HG03565 (cell line): ENCODE results near the gene RGS6.

ENCODE experiments used
- ATAC-seq: cut with Tn5 transposase; IDR thresholded peaks from one replicate; pipeline ENCODE4 v1.9.1; 2021; ENCODE audit warnings: mild to moderate bottlenecking, moderate library complexity; ENCODE audit not compliant: unreplicated experiment

The RGS6 gene

DNA sequence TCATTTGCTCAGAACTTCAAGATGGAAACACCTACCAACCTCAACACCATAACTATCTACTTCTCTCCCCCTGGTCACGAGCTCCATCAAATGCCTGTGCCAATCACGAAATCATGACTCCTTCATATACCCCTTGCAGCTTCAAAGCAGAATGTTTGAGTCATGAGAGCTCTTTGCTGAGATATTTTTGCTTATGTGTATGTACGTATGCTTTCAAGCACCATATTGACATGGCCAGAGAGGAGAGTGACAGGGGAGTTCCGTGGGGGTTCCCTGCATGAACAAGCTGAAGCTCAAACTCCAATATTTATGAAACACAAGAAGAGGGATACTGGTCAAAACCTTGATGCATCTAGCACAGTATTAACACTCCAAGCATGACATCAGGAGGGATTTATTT is 587.3 kb downstream of the RGS6 start:
- peak; percentile 15 for ATAC-seq

DNA sequence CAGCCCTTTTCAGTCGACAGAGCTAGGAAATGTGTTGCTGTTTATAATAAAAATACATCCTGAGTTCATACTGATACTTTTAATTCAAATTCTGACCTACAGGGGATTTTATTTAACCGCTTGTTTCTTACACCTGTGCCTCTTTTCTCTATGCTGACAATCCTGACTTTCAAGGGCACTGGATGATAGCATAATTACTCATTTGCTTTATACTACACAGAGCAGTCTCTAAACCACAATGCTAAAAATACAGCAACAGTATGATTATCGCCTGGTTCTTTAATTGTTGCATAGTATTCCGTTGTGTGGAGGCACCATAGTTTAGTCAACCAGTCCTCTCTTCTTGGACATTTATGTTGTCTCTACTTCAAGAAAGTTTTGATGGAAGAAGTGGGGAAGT is 588.8 kb downstream of the RGS6 start:
- peak; percentile 35 for ATAC-seq

DNA sequence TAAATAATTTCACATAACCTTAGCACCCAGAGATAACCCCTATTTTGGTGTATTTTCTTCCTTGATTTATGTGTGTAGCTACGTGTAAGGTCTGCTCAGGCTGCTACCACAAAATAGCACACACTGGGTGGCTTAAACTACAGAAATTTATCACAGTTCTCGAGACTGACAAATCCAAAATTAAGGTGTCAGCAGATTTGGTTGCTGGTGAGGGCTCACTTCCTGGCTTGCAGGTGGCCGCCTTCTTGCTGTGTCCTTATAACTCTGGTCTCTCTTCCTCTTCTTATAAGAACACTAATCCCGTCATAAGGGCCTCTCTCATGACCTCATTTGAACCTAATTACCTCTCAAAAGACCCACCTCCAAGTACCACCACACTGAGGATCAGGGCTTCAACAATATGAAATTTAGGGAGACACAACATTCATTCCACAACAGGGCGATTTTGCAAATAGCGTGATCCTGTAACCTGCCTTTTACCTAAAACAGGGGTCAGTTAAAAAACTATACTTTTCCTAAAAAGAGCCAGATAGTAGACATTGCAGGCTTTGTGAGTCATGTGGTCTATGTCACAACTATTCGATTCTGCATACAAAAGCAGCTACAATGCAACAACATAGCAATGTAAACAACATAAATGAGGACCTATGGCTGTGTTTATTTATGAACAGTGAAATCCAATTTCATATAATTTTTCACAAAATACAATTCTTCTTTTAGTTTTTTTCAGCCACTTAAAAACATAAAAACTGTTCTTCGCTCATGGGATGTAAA is 589.9 kb downstream of the RGS6 start:
- no peak for ATAC-seq

DNA sequence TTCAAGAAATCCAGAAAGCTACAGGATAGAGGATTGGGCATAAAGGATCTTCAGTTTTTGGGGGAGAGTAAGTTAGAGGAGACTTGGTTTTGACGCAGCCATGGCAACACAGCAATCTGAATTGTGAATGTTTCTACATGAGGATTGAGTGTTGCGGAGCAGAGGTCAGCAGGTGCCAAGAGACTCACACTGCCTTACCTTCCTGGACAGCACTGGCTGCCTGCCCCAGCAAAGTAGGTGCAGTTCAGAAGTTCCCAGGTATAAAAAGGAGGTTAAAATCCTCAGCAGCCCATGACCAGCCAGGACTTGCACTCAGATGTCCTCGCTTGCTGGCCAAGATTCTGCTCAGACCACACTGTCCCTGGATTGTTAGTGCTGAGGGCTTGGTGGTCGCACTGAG is 590.6 kb downstream of the RGS6 start:
- no peak for ATAC-seq

DNA sequence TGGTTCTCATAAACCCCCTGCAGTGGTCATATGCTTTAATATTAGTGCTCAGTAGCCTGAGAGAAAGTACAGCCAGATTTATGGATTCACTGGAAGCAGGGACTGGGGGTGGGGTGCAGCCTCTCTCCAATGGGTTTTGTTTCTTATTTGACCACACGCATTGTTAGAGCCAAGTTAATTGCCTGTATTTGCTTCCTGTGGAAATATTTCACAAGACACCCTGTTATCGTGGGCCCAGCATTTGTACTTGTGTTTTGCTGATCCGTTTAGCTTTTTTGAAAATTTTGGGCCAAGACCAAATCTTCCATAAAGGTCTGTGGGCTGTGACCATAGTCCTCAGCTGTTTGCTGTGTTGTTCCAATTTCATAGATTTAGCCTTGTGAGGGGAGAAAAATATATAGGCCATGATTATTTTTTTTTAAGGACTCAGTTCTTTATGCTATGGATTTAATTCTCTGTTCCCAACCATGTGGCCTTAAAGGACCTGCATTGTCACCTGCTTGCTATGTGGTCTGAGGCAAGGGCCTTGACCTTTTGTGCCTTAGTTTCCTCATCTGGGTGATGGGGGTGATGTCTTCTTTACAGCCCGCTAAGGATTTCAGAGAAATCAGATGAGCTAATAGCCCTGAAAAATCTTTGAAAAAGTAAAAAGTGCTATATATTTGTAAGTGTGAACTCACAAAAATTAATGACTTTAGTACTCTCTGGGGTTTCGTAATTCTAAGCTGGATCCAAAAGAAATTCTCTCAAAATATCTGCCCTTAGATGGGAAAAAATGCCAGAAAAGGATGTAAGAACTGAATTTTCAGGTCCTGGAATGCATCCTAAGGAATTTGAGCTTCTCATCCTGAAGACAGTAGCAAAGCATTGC is 591.4 kb downstream of the RGS6 start:
- no peak for ATAC-seq

DNA sequence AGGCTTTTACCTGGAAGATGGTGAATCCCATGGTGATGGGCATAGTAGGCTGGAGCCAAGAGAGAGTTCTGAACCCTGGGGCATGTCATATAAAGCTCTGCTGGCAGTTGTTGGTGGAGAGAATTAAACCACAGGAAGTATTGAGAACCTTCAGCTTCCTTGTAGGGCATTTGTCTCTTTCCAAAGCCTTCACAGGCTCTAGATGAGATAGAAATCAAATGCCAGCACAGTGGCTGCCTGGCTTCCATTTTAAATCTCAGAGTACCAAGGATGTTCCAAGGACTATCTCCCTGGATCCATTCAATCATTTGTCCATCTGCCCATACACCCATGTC is 592.0 kb downstream of the RGS6 start:
- ATAC-seq = no peak

DNA sequence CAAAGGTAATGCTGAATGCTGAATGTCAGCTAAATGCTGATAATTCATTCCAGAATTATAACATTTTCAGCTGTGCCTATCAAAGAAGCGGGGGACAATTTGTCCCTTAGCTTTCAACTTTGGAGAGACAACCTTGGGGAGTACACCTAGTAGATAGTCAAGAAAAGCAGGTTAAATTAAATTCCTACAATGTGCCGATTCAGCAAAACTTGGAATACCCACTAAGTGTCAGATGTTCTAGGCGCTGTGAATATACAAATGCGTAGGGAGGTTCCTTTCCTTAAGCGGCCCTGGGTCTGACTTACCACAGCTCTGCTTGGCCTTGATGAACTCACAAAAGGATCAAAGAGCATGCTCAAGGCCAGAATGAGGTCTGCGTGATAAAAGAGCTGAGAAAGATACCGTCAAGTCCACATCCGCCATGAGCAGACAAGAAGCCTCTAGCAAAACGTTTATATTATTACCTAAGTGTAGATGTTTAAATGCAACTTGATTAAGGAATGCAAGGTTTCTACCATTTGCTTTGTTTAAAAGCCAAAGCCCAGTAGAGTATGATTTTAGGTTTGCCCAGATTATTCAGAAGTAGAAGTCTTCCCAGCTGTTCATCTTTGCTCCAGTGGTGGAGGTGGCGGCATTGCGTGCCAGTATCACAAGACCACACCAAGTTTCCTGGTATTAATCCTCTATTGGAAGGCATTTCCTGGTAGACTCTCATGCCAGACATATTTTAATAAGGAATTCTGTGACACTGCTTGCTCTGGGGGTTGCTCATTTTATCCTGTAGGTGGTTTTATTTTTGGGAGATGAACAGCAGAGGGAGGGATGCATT is 593.1 kb downstream of the RGS6 start:
- no peak for ATAC-seq

DNA sequence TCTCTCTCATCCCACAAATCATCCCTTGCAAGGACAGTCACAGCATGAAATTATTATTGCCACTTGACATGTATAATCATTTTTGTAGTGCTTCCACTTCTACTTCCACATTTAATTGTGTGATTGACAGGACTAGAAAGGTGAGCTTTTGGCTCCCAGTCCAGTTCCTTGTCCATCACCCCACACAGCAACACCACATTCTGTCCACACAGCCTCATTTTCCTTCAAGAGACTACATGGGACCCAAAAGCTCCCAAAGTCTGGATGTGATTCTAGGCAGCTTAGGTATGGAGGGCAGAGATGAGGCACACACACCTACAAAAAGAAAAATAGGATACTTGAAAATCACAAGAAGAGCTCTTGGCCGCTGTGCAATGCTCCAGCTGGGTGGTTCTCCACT is 595.4 kb downstream of the RGS6 start:
- no peak for ATAC-seq

DNA sequence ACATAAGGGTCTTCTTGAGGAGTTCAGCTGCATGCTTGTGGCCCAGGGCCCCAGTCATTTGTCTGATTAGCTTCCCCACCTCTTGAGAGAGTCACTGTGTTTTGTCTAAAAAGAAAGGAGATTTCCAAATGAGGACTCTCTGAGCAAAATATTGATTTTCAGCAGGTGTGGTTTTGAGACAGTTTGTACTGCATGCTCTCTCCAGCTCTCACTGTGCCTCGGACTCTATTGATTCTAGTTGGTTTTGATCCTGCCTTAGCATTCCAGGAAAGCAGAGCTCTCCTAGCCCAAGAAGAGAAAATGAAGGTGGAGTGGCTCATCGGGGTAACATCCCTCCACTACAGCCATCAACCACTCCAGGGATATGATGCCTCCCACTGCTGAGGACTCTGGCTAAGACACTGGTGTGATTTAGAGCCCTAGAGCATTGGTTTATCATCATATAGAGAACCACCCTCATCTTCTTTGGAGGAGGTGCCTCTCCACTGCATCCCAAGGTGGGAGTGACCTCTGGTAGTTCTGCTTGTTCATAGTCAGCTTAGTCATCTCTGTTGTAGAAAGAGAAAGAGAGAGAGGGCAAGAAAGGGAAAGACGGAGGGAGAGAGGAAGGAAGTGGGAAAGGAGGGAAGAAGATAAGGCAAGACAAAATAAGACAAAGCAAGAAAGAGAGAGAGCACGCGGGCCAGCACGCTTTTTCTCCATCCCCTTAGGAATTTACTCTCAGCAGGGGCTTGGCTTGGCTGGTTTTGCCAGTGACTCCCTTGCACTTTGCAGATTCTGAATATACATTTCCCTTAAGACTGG is 596.0 kb downstream of the RGS6 start:
- ATAC-seq = no peak

DNA sequence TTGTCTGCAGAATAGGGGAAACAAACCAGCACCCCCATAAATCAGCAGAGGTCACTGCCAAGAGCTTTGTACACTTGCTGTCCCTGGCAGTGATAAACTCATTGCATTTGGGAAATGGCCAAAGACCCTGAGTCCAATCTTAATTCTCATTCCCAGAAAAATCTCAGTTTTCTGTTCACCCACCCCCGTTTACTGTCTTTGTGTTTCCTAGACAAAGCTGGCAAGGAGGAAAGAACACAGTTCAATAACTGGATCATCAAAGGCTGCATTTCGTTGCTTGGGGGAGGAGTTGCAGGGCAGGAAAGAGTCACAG is 596.6 kb downstream of the RGS6 start:
- no peak for ATAC-seq

DNA sequence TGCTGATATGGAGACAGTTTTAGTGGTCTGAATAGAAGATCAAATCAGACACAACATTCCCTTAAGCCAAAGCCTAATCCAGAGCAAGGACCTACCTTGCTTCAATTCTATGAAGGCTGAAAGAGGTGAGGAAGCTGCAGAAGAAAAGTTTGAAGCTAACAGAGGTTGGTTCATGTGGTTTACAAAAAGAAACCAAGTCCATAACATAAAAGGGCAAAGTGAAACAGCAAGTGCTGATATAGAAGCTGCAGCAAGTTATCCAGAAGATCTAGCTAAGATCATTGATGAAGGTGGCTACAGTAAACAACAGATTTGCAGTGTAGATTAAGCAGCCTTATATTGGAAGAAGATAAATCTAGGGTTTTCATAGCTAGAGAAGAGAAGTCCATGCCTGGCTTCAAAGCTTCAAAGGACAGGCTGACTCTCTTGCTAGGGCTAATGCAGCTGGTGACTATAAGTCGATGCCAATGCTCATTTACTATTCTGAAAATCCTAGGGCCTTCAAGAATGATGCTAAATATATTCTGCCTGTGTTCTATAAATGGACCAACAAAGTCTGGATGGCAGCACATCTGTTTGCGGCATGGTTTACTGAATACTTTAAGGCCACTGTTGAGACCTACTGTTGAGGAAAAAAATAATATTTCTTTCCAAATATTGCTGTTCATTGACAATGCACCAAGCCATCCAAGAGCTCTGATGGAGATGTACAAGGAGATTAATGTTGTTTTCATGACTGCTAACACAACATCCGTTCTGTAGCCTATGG is 600.6 kb downstream of the RGS6 start:
- ATAC-seq = no peak

DNA sequence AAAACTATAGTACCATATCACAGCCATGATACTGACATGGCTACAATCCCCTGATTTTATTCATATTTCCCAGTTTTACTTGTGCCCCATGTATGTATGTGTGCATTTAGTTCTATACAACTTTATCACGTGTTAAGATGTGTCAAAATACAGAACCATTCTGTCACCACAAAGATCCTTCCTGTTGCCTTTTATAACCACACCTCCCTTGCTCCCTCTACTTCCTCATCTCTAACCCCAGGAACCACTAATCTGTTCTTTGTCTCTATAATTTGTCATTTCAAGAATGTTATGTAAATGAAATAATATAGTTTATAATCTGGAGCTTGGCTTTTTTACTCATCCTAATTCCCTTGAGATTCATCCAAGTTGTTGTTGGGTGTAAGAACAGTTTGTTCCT is 603.3 kb downstream of the RGS6 start:
- ATAC-seq = peak; percentile 68

DNA sequence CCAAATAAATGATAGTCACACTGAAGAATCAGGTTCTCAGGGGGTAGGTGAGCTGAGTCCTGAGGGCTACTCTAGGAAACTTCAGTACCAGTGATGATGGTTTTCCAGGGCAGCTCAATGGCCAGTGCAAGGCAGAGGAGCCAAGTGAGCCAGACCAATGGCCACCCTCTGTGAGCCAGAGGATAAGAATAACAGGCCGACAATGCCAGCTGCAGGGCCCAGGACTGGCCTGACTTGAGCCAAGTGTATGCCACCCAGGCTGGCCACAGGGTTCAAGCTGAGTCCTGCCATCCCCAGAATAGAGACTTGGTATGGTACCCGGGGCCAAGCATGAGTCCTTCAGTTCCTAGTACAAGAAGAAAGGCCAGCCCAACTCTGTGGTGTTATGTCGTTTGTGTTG is 606.2 kb downstream of the RGS6 start:
- no peak for ATAC-seq

DNA sequence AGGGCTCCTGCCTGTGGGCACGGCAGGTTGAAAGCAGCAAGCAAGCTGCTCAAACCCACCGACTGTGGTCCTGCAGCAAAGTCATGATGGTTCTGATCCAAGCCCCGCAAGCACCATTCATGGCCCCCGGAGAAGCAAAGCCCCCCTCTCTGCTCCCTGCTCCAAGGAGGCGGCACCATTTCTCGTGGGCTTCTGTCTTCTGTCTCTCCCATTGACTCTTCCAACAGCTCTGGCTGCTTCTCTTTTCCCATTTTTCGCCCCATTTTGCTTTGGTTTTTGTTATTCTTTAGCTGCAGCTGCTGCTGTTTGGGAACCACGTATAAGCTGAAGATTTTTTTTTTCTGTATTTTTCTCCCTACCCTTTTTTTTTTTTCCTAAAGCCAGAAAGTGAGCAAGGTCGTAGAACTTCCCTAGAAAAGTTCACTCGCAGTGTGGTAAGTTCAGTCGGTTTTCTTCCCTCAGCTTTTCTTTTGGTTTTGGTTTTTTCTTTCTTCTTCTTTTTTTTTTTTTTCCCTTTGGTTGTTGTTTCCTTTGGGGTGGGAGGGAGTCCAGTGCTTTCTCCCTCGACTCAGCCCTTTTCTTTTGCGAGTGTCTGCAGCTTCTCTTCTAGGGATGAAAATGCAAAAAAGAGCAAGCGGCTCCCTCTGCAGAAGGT is 607.6 kb downstream of the RGS6 start:
- ATAC-seq = no peak

DNA sequence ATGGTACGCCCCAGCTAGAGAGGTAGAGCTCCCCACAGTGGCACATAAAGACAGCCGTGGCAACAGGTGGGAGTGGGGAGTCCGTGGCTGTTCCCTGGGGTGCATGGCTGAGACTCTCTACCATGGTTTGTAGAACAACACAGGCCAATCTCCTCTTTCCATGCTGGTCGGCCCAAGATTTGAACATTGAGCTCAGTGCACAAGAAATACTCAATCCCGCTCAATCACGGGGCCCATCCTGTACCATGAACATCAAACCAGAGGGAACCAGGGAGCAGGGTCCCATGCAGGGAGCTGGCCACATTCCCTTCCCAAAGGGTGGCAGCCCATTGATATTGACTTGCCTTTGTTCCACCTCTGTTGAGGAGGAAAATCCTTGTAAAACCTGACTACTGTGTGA is 608.6 kb downstream of the RGS6 start:
- no peak for ATAC-seq

DNA sequence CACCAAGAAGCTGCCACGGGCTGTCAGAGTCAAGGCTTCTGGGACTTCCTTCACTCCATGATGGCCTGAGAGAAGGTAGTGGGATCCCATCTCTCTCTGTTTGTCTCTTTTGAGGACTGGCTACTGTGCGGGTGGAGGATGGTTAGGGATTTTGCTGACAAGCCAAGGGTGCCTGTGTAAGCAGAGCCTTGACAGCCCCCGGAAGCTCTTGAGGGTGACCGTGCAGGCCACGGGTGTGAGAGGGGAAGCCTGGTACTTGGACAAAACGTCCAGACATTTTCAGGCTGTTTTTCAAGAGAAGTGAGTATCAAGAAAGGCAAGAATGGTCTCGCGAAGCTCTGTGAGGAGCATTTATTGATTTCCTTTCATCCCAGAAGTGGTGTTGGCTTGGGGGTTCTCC is 609.3 kb downstream of the RGS6 start:
- ATAC-seq = no peak

DNA sequence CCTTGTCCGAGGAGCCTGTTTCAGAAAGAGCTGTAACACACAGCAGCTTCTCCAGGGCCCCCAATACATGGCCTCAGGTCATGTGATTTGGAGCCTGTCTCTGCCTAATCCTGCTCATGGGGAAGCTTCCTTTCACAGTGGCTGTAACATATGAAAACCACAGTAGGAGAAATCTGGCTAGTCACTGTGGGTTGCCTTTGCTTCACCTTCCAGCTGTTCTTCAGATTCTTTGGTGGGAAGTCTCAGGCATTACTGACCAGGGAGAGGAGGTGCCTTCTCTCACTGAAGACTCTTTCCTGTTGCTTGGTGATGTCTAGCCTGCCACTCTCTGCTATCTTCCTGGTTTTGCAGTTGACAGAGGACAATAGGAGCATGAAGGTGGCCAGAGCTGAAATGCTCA is 611.1 kb downstream of the RGS6 start:
- ATAC-seq = no peak

DNA sequence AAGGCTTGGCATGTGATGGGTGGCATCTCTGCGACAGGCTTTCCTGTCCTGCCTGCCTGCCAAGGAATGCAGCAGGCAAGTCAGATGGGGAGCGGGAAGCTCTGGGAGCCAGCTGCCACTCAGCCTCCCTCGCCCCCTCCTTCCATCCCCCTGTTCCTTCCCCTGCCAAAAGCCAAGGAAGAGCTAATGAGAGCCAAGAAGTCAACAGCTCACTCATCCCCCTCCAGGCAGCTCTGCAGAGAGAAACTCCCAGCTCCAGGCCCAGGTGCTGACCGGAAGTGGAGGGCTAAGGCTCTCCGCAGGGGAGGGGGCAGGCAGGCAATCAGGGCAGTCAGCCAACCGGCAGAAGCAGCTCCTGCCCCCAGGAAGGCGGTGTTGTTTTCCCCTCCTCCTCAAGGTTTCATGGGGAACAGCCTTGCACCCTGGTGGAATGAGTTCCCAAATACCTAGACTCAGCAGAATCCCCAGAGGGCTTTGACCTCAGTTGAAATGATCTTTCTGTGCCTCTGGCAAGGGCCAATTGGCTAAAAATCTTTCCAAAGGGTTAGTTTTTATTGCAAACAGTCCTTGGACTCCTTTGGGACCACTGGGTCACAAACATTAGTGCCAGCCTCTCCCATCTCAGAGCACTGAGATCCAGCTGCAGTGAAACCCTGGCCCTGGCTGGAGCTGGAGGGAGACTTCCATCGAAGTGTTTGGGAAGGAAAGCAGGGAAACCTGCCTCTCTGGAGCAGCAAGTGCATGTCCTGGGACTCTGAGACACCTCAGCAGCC is 612.6 kb downstream of the RGS6 start:
- no peak for ATAC-seq
